PC-3 (cell line): Measurements from ENCODE around the gene NUP153. TPM values are rescaled to one million over a fixed set of nuclear protein-coding genes. Genes with fewer than 3 reads are reported as not detected.

Experiments used
- ATAC-seq: fragments of 200-7000 bp; cut with Tn5 transposase; 2 replicates; pipeline ENCODE4 v1.9.1; 2020; ENCODE audit warnings: mild to moderate bottlenecking, moderate library complexity
- BruUV-seq: library from RNA; stranded (reverse); fragments of 400-500 nt; replicated peaks from 2 replicates; lab custom pipeline; 2021; lab: Mats Ljungman, UMichigan
- CTCF ChIA-PET: fragments of 300-600 bp; sonication (Branson Sonifier 250); formaldehyde crosslinking; loops from one replicate; lab custom pipeline; 2022; ENCODE audit warnings: antibody characterized with exemption; lab: Charles Lee
- POLR2A ChIA-PET: fragments of 300-600 bp; sonication (Branson Sonifier 250); formaldehyde crosslinking; loops from one replicate; lab custom pipeline; 2022; ENCODE audit warnings: antibody characterized with exemption; ENCODE audit not compliant: unreplicated experiment; lab: Charles Lee
- DNase-seq: peaks from one replicate; pipeline ENCODE4 v3.0.0-alpha.2; 2015
- H2AFZ ChIP-seq: fragments of 300-600 bp; sonication (generic); 2 replicates; pipeline ENCODE4 v1.6.0; 2016; ENCODE audit warnings: antibody characterized with exemption, low read length
- H3F3A ChIP-seq: fragments of 300-600 bp; sonication (generic); one replicate; pipeline ENCODE4 v1.6.0; 2017; ENCODE audit warnings: antibody characterized with exemption, low read length, control low read depth, mild to moderate bottlenecking; ENCODE audit not compliant: unreplicated experiment
- H3K27ac ChIP-seq: fragments of 300-600 bp; sonication (generic); 2 replicates; pipeline ENCODE4 v1.5.1; 2016; ENCODE audit warnings: mild to moderate bottlenecking, low read length
- H3K27me3 ChIP-seq: fragments of 300-600 bp; sonication (generic); 2 replicates; pipeline ENCODE4 v1.6.1; 2016; ENCODE audit warnings: low read length, mixed read lengths
- H3K36me3 ChIP-seq: fragments of 300-600 bp; sonication (generic); 2 replicates; pipeline ENCODE4 v1.6.1; 2016; ENCODE audit warnings: low read depth, mixed run types, low read length, mixed read lengths
- H3K4me1 ChIP-seq: fragments of 300-600 bp; sonication (generic); 2 replicates; pipeline ENCODE4 v1.5.1; 2016; ENCODE audit warnings: low read length; ENCODE audit not compliant: insufficient read depth
- H3K4me2 ChIP-seq: fragments of 300-600 bp; sonication (generic); 2 replicates; pipeline ENCODE4 v1.6.0; 2016; ENCODE audit warnings: low read length
- H3K4me3 ChIP-seq: fragments of 300-600 bp; sonication (generic); 2 replicates; pipeline ENCODE4 v1.5.1; 2016; ENCODE audit warnings: mild to moderate bottlenecking, low read length, mixed read lengths
- H3K79me2 ChIP-seq: fragments of 300-600 bp; sonication (generic); 2 replicates; pipeline ENCODE4 v1.6.1; 2017; ENCODE audit warnings: low read length, mixed read lengths
- H3K9ac ChIP-seq: fragments of 300-600 bp; sonication (generic); 2 replicates; pipeline ENCODE4 v1.6.0; 2016; ENCODE audit warnings: mild to moderate bottlenecking, low read length
- H3K9me2 ChIP-seq: fragments of 300-600 bp; sonication (generic); replicated peaks from 2 replicates; pipeline ENCODE4 v1.6.1; 2016; ENCODE audit warnings: mixed run types, low read length, mixed read lengths
- H3K9me3 ChIP-seq: fragments of 300-600 bp; sonication (generic); 2 replicates; pipeline ENCODE4 v1.6.1; 2016; ENCODE audit warnings: low read length, mixed read lengths
- H4K20me1 ChIP-seq: fragments of 300-600 bp; sonication (generic); 2 replicates; pipeline ENCODE4 v1.6.1; 2016; ENCODE audit warnings: low read length, mixed read lengths
- EZH2 ChIP-seq: fragments of 300-600 bp; sonication (generic); IDR thresholded peaks from one replicate; pipeline ENCODE4 v1.6.1; 2017; ENCODE audit warnings: antibody characterized with exemption, mild to moderate bottlenecking, low read length; ENCODE audit not compliant: unreplicated experiment
- EZH2phosphoT487 ChIP-seq: fragments of 300-600 bp; sonication (generic); IDR thresholded peaks from 2 replicates; pipeline ENCODE4 v1.6.1; 2018; ENCODE audit warnings: mild to moderate bottlenecking, antibody characterized with exemption, low read length, borderline replicate concordance
- intact Hi-C: fragments of 100-400 bp; cut with micrococcal nuclease; formaldehyde crosslinking; loops from 2 replicates; pipeline ENCODE4 v1.9.0; 2023
- total RNA-seq: library from RNA; depleted of rRNA; stranded (reverse); fragments of >200 nt; gene quantifications from 2 replicates; pipeline ENCODE4 v1.2.3, GENCODE V29; 2014; rRNA removed
- TF ChIP-seq, protein P1 (sequence below): fragments of 300-600 bp; sonication (generic); conservative IDR thresholded peaks from 2 replicates; pipeline ENCODE4 v1.5.1; 2017; ENCODE audit warnings: antibody characterized with exemption, low read depth, mild to moderate bottlenecking, low read length

NUP153 gene
- total RNA-seq, 1 experiment from 2014 or later = 48.3 TPM

DNA sequence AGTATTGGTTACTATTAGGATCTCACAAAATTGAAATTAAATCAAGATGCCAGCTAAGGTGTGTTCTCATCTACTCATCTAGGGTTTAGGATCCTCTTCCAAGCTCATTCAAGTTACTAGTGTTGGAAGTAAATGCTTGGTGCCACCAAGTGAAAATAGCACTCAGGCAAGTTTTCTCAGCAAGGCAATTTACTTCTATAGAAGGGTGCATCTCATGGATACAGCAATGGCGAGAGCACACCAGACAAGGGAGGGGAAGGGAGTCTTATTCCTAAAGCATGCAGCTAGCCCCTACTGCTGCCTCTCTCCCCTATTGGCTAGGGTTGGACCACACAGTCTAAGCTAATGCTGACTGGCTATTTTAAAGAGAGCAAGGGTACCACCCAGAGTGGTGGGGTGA, 129.7 kb downstream of the NUP153 start:
- no peaks in the 10 kb centered on the region for H3K27me3 ChIP-seq
- no peak overlapping the region for H3K4me2 ChIP-seq
- H4K20me1 ChIP-seq = no peaks in the 10 kb centered on the region
- DNase-seq (no peak), ATAC-seq (no peak)
- H3K36me3 ChIP-seq = no peaks in the 10 kb centered on the region
- no peak overlapping the region for H3K9ac ChIP-seq
- no peaks in the 10 kb centered on the region for H3F3A ChIP-seq
- peaks cover 7% of the 10 kb centered on the region; the same call in 1 of the 2 replicates for H3K9me3 ChIP-seq
- H3K4me1 ChIP-seq = no peaks in the 10 kb centered on the region
- TF ChIP-seq EZH2 (no peak), EZH2phosphoT487 (no peak)
- TF ChIP-seq, protein P1, sequence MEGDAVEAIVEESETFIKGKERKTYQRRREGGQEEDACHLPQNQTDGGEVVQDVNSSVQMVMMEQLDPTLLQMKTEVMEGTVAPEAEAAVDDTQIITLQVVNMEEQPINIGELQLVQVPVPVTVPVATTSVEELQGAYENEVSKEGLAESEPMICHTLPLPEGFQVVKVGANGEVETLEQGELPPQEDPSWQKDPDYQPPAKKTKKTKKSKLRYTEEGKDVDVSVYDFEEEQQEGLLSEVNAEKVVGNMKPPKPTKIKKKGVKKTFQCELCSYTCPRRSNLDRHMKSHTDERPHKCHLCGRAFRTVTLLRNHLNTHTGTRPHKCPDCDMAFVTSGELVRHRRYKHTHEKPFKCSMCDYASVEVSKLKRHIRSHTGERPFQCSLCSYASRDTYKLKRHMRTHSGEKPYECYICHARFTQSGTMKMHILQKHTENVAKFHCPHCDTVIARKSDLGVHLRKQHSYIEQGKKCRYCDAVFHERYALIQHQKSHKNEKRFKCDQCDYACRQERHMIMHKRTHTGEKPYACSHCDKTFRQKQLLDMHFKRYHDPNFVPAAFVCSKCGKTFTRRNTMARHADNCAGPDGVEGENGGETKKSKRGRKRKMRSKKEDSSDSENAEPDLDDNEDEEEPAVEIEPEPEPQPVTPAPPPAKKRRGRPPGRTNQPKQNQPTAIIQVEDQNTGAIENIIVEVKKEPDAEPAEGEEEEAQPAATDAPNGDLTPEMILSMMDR = no peak
- POLR2A ChIA-PET = no interaction called here
- H3K9me2 ChIP-seq = no peaks in the 10 kb centered on the region
- intact Hi-C loops = no loop called here
- CTCF ChIA-PET = no interaction called here
- no TSS peak for BruUV-seq
- H2AFZ ChIP-seq = no peak overlapping the region
- no peak overlapping the region for H3K27ac ChIP-seq
- no peak overlapping the region for H3K4me3 ChIP-seq
- H3K79me2 ChIP-seq = no peaks in the 10 kb centered on the region

DNA sequence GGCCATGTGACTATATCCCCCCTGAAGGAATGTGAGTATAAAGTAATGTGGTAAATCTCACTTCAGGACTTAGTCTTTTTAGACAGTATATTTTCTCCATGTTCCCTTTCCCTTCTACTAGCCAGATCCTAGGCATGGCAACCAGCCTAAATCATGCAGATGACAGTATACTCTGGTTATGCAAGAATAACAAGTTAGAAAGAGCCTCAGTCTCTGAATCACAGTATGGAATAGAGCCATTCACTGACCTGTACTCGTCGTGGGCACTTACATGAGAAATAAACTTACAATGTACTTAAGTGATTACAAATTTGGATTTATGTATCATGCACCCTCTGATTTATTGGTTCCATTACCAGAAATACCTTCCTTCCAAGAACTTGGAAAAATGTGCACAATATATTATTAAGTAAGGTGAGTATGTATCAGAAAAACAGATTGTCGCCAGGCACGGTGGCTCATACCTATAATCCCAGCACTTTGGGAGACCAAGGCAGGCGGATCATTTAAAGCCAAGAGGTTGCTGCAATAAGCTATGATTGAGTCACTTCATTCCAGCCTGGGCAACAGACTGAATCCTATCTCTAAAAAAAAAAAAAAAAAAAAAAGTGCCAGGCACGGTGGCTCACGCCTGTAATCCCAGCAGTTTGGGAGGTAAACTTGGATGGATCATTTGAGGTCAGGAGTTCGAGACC, 131.7 kb downstream of the NUP153 start:
- H3K9me3 ChIP-seq = peaks cover 7% of the 10 kb centered on the region; the same call in 1 of the 2 replicates
- H3K9me2 ChIP-seq = no peaks in the 10 kb centered on the region
- H3K4me3 ChIP-seq = no peak overlapping the region
- H3K4me1 ChIP-seq = no peaks in the 10 kb centered on the region
- CTCF ChIA-PET = no interaction called here
- TF ChIP-seq EZH2 = no peak
- intact Hi-C loops = no loop called here
- POLR2A ChIA-PET = interaction anchor here (0.7 kb wide), 1 partner anchor 813 kb away, joined by 3 read pairs; no protein-coding TSS in a partner anchor
- H3K4me2 ChIP-seq = no peak overlapping the region
- H4K20me1 ChIP-seq = no peaks in the 10 kb centered on the region
- H3F3A ChIP-seq = no peaks in the 10 kb centered on the region
- no peak overlapping the region for H3K27ac ChIP-seq
- no peaks in the 10 kb centered on the region for H3K27me3 ChIP-seq
- H3K79me2 ChIP-seq = no peaks in the 10 kb centered on the region
- H2AFZ ChIP-seq = no peak overlapping the region
- no peaks in the 10 kb centered on the region for H3K36me3 ChIP-seq
- DNase-seq = peak; percentile 85
- no TSS peak for BruUV-seq
- ATAC-seq = peak; percentile 71
- H3K9ac ChIP-seq = no peak overlapping the region

DNA sequence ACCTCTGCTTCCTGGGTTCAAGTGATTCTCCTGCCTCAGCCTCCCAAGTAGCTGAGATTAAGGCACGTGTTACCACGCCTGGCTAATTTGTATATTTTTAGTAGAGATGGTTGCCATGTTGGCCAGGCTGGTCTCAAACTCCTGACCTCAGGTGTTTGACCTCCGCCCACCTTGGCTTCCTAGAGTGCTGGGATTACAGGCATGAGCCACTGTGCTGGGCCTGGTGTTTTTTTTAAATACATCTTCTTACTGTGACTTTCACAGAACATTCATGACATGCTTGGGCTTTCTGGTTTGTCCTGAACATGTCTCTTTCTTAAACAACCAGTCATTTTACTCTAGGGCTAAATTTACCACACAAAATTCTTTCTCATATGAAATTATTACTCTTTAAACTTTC, 141.3 kb downstream of the NUP153 start:
- no peak for TF ChIP-seq EZH2
- TF ChIP-seq, protein P1 = no peak
- no peak for TF ChIP-seq EZH2phosphoT487
- Histone ChIP-seq H3K9me3 (peaks cover 16% of the 10 kb centered on the region), H3K4me2 (no peak overlapping the region), H2AFZ (no peak overlapping the region), H3K27ac (no peak overlapping the region), H4K20me1 (no peaks in the 10 kb centered on the region), H3K36me3 (peaks cover 5% of the 10 kb centered on the region; the same call in 1 of the 2 replicates), H3K9me2 (no peaks in the 10 kb centered on the region), H3K4me3 (no peak overlapping the region), H3K4me1 (no peaks in the 10 kb centered on the region), H3F3A (no peaks in the 10 kb centered on the region), H3K79me2 (no peaks in the 10 kb centered on the region), H3K9ac (no peak overlapping the region), H3K27me3 (no peaks in the 10 kb centered on the region)
- ATAC-seq (no peak), DNase-seq (no peak)
- ChIA-PET POLR2A (no interaction called here), CTCF (no interaction called here)
- intact Hi-C loops = no loop called here
- no TSS peak for BruUV-seq

Other genes starting within 250 kb of the NUP153 start
- gene FAM8A1, start 106.6 kb downstream of the NUP153 start, total RNA-seq = 8.5 and 9.0 TPM in 2 replicates